ENCODE data around the gene DGKB. TPM values are rescaled to one million over a fixed set of nuclear protein-coding genes. Genes with fewer than 3 reads are reported as not detected.

DGKB gene
- total and polyA plus RNA-seq, 2 of the 8 experiments (the other 6 are each of a cell fraction or from before 2014, with no cell fraction given): 1.9 to 2.6 TPM

- no peak for TF ChIP-seq BCL11A (IDR thresholded peaks at IDR 0.05; ENCODE audit: low read depth in 2 of 2, low read length in 2 of 2)
Observed at GRCh38 chr7:14495633-14496032, 406.9 kb downstream of the DGKB start (continued).

All from H1 (cell line).